DND-41 (cell line): ENCODE results near the gene KANSL1.

Experiments used
- ATAC-seq: fragments of 200-7000 bp; cut with Tn5 transposase; 3 replicates; pipeline ENCODE4 v1.9.1; 2021; ENCODE audit warnings: low read depth; ENCODE audit not compliant: insufficient read depth
- DNase-seq: peaks from one replicate; pipeline ENCODE4 v3.0.0-alpha.2; 2020
- H2AFZ ChIP-seq: 2 replicates; pipeline ENCODE4 v1.6.0; 2012; ENCODE audit warnings: low read depth, low read length
- H3K27ac ChIP-seq: 2 replicates; pipeline ENCODE4 v1.5.1; 2012; ENCODE audit warnings: low read length, inconsistent platforms
- H3K27me3 ChIP-seq: fragments of 200-600 bp; sonication (generic); 2 replicates; pipeline ENCODE4 v1.6.0; 2012; ENCODE audit warnings: low read length, mild to moderate bottlenecking, inconsistent platforms; ENCODE audit not compliant: insufficient read depth, poor library complexity
- H3K36me3 ChIP-seq: 2 replicates; pipeline ENCODE4 v1.5.1; 2012; ENCODE audit warnings: low read length, inconsistent platforms; ENCODE audit not compliant: insufficient read depth
- H3K4me1 ChIP-seq: 2 replicates; pipeline ENCODE4 v1.5.1; 2012; ENCODE audit warnings: mild to moderate bottlenecking, low read length; ENCODE audit not compliant: insufficient read depth
- H3K4me2 ChIP-seq: 2 replicates; pipeline ENCODE4 v1.6.0; 2012; ENCODE audit warnings: mild to moderate bottlenecking, moderate library complexity, low read length, inconsistent platforms; ENCODE audit not compliant: insufficient read depth
- H3K4me3 ChIP-seq, 2 experiments: fragments of 200-600 bp in 1 of 2; shearing (Covaris generic) in 1 of 2; 2 replicates each; pipeline ENCODE4 v1.5.1; 2012 to 2016; ENCODE audit warnings: inconsistent platforms in 2 of 2, low read length in 2 of 2, mild to moderate bottlenecking in 2 of 2, low read depth in 1 of 2, moderate library complexity in 1 of 2
- H3K79me2 ChIP-seq: 2 replicates; pipeline ENCODE4 v1.6.0; 2012; ENCODE audit warnings: low read length, inconsistent platforms; ENCODE audit not compliant: insufficient read depth
- H3K9ac ChIP-seq: 2 replicates; pipeline ENCODE4 v1.6.0; 2012; ENCODE audit warnings: low read depth, mild to moderate bottlenecking, inconsistent platforms, low read length, moderate library complexity
- H3K9me3 ChIP-seq: 2 replicates; pipeline ENCODE4 v1.5.1; 2012; ENCODE audit warnings: low read length, moderate library complexity, mild to moderate bottlenecking, inconsistent platforms; ENCODE audit not compliant: insufficient read depth, severe bottlenecking
- H4K20me1 ChIP-seq: 2 replicates; pipeline ENCODE4 v1.6.0; 2012; ENCODE audit warnings: low read length; ENCODE audit not compliant: insufficient read depth
- EZH2 ChIP-seq: IDR thresholded peaks from 3 replicates; pipeline ENCODE4 v1.6.1; 2012; ENCODE audit warnings: borderline replicate concordance, low read depth, mild to moderate bottlenecking, moderate library complexity, low read length, inconsistent platforms; ENCODE audit not compliant: severe bottlenecking
- TF ChIP-seq, protein P1 (sequence below): IDR thresholded peaks from 2 replicates; pipeline ENCODE4 v1.5.1; 2012; ENCODE audit warnings: borderline replicate concordance, low read length, moderate library complexity, mild to moderate bottlenecking; ENCODE audit not compliant: poor library complexity, severe bottlenecking; ENCODE audit errors: extremely low read depth

Gene KANSL1

GRCh38 chr17:46031920-46032319 lies 161.3 kb downstream of the KANSL1 start:
- H3K4me1 ChIP-seq = no peaks in the 10 kb centered on the region
- H4K20me1 ChIP-seq = peaks cover 23% of the 10 kb centered on the region; the same call in 1 of the 2 replicates
- no peaks in the 10 kb centered on the region for H3K27me3 ChIP-seq
- H3K79me2 ChIP-seq = no peaks in the 10 kb centered on the region
- TF ChIP-seq EZH2 = no peak
- TF ChIP-seq, protein P1, sequence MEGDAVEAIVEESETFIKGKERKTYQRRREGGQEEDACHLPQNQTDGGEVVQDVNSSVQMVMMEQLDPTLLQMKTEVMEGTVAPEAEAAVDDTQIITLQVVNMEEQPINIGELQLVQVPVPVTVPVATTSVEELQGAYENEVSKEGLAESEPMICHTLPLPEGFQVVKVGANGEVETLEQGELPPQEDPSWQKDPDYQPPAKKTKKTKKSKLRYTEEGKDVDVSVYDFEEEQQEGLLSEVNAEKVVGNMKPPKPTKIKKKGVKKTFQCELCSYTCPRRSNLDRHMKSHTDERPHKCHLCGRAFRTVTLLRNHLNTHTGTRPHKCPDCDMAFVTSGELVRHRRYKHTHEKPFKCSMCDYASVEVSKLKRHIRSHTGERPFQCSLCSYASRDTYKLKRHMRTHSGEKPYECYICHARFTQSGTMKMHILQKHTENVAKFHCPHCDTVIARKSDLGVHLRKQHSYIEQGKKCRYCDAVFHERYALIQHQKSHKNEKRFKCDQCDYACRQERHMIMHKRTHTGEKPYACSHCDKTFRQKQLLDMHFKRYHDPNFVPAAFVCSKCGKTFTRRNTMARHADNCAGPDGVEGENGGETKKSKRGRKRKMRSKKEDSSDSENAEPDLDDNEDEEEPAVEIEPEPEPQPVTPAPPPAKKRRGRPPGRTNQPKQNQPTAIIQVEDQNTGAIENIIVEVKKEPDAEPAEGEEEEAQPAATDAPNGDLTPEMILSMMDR = no peak
- H3K4me2 ChIP-seq = no peak overlapping the region
- no peak overlapping the region for H3K9ac ChIP-seq
- no peaks in the 10 kb centered on the region for H3K9me3 ChIP-seq
- H3K27ac ChIP-seq = no peak overlapping the region
- peaks cover 96% of the 10 kb centered on the region for H3K36me3 ChIP-seq
- no peak for DNase-seq
- no peak for ATAC-seq
- H2AFZ ChIP-seq = no peak overlapping the region
- no peak overlapping the region for H3K4me3 ChIP-seq

DNA sequence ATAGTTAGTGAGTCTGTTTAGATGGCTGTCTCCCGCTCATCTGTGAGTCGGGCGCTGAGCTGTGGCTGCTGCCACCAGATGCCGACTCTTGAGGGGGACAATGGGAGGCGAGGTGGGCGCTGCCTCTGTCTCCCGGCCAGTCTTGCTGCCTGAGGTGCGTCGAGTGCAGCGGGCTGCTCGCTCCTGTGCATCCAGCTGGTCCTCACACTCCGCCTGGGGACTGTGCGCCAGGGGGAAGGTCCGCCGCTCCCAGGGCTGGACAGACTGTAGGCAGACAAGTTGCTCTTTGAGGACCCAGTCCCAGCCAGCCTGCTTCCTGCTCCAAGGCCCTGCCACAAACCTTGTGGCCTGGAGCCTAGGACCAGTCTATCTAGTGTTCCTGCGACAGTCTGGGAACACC lies 161.8 kb downstream of the KANSL1 start:
- H3K79me2 ChIP-seq = no peaks in the 10 kb centered on the region
- no peak overlapping the region for H3K4me2 ChIP-seq
- H2AFZ ChIP-seq = no peak overlapping the region
- H3K27me3 ChIP-seq = no peaks in the 10 kb centered on the region
- peaks cover 96% of the 10 kb centered on the region for H3K36me3 ChIP-seq
- no peak overlapping the region for H3K4me3 ChIP-seq
- no peak for DNase-seq
- H4K20me1 ChIP-seq = peaks cover 27% of the 10 kb centered on the region; the same call in 1 of the 2 replicates
- H3K9me3 ChIP-seq = no peaks in the 10 kb centered on the region
- no peaks in the 10 kb centered on the region for H3K4me1 ChIP-seq
- no peak for ATAC-seq
- H3K27ac ChIP-seq = no peak overlapping the region
- TF ChIP-seq, protein P1 = no peak
- TF ChIP-seq EZH2 = no peak
- H3K9ac ChIP-seq = no peak overlapping the region

DNA sequence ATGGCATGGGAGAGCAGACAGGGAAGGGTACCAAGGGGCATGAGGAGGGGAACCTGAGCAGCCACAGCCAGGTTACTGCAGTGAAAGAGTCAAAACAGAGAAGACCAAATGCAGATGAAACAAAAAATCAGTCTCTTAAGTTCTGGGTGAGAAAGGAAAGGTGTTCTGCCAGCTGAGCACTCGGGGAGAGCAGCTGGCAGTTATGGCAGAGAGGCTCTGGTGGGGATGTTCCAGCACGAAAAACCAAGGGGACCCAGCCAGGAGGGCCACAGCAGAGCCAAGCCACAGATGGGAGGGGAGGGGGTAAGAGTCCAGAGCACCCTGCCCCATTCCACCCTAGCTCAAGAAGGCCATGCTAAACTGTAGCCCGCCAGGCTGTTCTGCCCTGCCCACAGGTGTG lies 162.5 kb downstream of the KANSL1 start:
- peaks cover 92% of the 10 kb centered on the region for H3K36me3 ChIP-seq

More for the DNA sequence above, 162.5 kb downstream of the KANSL1 start:
- Histone ChIP-seq H3K9me3 (no peaks in the 10 kb centered on the region), H3K4me2 (no peak overlapping the region), H3K27ac (no peak overlapping the region), H3K9ac (no peak overlapping the region), H4K20me1 (peaks cover 31% of the 10 kb centered on the region; the same call in 1 of the 2 replicates), H3K4me1 (no peaks in the 10 kb centered on the region), H3K4me3 (no peak overlapping the region), H3K79me2 (no peaks in the 10 kb centered on the region), H3K27me3 (no peaks in the 10 kb centered on the region), H2AFZ (no peak overlapping the region)
- ATAC-seq (no peak), DNase-seq (no peak)
- no peak for TF ChIP-seq EZH2
- TF ChIP-seq, protein P1 = no peak
